ENCODE data around the gene TMEM132C.

DNA sequence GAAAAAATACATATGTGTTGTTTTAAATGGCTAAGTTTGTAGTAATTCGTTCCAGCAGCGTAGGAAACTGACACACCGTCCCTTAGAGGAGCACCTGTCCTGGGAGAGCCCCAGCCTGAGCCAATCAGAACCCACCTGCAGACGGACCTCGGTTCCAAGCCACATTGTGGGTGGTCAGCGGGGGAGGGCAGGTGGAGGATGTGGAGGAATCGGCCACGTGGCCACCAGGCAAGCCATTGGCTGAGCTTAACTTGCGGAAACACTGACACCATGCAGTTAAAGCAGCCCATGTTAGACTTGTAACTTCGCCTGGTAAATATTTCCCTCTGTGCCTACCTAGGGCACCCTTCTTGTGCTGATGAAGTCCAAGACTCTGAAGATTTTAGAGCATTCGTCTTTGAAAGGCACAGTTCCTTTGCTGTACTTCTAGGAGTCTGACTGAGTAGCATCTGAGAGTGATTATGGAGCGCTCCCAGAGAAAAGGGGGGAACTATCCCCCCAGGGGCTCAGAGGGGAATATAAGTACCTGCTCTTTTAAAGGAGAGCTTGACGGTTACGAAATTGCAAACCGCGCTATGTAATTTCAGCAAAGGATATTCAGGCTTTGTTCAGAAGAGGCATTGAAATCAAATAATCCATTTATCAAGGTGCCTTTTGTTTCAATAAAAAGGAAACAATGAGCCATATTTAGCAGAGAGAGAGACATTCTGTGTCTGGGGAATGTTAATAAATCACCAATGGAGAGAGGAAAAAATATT lies 135.7 kb downstream of the TMEM132C start:
- TF ChIP-seq CTCF (IDR thresholded peaks at IDR 0.05) (no peak), POLR2A (IDR thresholded peaks at IDR 0.05) (no peak)

All from lower leg skin (tissue), 3 donors.